AG04449 (cell line): Measurements from ENCODE around the gene UTF1.

Experiments
- CTCF ChIA-PET: fragments of 350-600 bp; formaldehyde crosslinking; extraction: SDS; loops from one replicate; lab custom pipeline; 2021; ENCODE audit warnings: antibody characterized with exemption; lab: Yijun Ruan, JAX
- POLR2A ChIA-PET: fragments of 400-600, 350-600 bp; formaldehyde crosslinking; extraction: SDS; loops from one replicate; lab custom pipeline; 2020; ENCODE audit warnings: antibody characterized with exemption, inconsistent platforms; lab: Yijun Ruan, JAX
- DNase-seq: peaks from one replicate; pipeline ENCODE4 v3.0.0-alpha.2; 2010; ENCODE audit warnings: low read depth, low spot score
- H3K4me3 ChIP-seq: 2 replicates; pipeline ENCODE4 v1.5.1; 2011; ENCODE audit warnings: low read depth, mild to moderate bottlenecking, control low read depth, low read length
- TF ChIP-seq, protein P1 (sequence below): IDR thresholded peaks from one replicate; pipeline ENCODE4 v1.5.1; 2011; ENCODE audit warnings: mild to moderate bottlenecking, moderate library complexity, low read length, control low read depth, inconsistent platforms; ENCODE audit not compliant: insufficient read depth; ENCODE audit errors: missing control alignments

The UTF1 gene

DNA sequence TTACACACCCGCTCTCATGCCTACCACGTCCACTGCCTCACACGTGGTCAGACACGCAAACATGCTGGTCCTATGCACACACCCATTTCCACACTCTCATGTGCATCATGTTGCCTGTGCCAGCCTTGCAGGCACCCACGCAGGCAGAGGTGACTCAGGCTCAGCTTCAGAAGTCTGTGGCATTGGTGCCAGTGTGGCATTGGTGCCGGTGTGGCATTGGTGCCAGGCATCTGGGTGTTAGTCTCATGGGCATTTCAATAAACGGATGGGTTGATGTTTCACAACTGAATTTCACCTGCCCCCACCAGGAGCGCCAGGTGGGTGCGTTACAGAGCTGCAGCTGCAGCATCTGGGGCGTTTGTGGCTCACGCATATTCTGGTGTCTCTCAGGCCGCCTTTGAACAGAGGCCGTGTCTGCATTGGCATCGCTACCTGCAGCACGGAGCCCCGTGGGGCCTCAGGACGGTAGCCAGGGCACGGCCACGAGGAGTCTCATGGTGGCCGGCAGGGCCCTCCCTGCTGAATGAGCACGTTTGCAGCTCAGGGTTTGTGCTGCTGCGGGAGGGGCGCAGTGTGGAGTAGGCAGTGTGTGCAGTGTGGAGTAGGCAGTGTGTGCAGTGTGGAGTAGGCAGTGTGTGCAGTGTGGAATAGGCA is 45.3 kb upstream of the UTF1 start:
- no peak overlapping the region for H3K4me3 ChIP-seq
- CTCF ChIA-PET = no interaction called here
- POLR2A ChIA-PET = no interaction called here
- no peak for DNase-seq
- TF ChIP-seq, protein P1, sequence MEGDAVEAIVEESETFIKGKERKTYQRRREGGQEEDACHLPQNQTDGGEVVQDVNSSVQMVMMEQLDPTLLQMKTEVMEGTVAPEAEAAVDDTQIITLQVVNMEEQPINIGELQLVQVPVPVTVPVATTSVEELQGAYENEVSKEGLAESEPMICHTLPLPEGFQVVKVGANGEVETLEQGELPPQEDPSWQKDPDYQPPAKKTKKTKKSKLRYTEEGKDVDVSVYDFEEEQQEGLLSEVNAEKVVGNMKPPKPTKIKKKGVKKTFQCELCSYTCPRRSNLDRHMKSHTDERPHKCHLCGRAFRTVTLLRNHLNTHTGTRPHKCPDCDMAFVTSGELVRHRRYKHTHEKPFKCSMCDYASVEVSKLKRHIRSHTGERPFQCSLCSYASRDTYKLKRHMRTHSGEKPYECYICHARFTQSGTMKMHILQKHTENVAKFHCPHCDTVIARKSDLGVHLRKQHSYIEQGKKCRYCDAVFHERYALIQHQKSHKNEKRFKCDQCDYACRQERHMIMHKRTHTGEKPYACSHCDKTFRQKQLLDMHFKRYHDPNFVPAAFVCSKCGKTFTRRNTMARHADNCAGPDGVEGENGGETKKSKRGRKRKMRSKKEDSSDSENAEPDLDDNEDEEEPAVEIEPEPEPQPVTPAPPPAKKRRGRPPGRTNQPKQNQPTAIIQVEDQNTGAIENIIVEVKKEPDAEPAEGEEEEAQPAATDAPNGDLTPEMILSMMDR = no peak

GRCh38 chr10:133185421-133185820 is 44.6 kb upstream of the UTF1 start:
- TF ChIP-seq, protein P1 = no peak
- H3K4me3 ChIP-seq = no peak overlapping the region
- no peak for DNase-seq
- CTCF ChIA-PET = no interaction called here
- POLR2A ChIA-PET = no interaction called here

- TF ChIP-seq, protein P1 = no peak
- ChIA-PET POLR2A (no interaction called here), CTCF (no interaction called here)
- no peak for DNase-seq
- H3K4me3 ChIP-seq = no peak overlapping the region
These were observed 44.1 kb upstream of the UTF1 start for GRCh38 chr10:133185916-133186315.

DNA sequence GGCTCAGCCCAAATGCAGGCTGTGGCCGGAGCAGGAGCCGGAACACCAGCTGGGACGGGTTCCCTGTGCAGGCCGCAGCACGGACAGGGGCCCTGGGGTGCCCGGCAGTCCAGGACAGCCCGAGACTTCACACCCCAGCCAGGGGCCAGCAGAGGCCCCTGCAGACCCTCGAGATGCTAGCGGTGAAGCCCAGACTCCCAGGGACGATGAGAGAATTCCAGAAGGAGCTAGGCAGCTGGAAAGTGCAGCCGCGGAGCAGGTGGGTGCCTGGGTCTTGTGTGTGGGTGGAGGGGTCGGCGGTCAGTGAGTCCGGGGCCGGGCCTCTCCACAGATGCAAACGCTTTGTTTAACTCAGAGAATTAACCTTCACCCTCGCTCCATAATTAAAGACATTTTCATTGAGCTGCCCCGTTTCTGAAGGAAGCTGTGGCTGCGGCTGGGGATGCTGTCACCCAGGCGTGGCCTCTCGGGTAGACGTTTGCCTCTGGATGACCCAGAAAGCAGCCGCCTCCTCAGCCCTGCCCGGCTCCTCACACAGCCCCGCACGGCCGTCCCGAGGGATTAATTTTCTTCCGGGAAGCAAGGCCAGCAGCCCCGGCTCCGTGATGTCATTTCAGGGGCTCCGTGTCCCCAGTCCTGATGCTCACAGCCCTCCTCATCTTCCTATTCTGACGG is 43.5 kb upstream of the UTF1 start:
- ChIA-PET CTCF (no interaction called here), POLR2A (no interaction called here)
- no peak overlapping the region for H3K4me3 ChIP-seq
- DNase-seq = no peak
- TF ChIP-seq, protein P1 = no peak

- ChIA-PET POLR2A (no interaction called here), CTCF (no interaction called here)
- H3K4me3 ChIP-seq = no peak overlapping the region
- DNase-seq = no peak
- TF ChIP-seq, protein P1 = no peak
These were observed 42.7 kb upstream of the UTF1 start for GRCh38 chr10:133187091-133187905.
